ENCODE measurements around the gene PSORS1C1. TPM values are rescaled to one million over a fixed set of nuclear protein-coding genes. Genes with fewer than 3 reads are reported as not detected.

PSORS1C1 gene
- total RNA-seq, 2 experiments from 2014 or later, result not detected

DNA sequence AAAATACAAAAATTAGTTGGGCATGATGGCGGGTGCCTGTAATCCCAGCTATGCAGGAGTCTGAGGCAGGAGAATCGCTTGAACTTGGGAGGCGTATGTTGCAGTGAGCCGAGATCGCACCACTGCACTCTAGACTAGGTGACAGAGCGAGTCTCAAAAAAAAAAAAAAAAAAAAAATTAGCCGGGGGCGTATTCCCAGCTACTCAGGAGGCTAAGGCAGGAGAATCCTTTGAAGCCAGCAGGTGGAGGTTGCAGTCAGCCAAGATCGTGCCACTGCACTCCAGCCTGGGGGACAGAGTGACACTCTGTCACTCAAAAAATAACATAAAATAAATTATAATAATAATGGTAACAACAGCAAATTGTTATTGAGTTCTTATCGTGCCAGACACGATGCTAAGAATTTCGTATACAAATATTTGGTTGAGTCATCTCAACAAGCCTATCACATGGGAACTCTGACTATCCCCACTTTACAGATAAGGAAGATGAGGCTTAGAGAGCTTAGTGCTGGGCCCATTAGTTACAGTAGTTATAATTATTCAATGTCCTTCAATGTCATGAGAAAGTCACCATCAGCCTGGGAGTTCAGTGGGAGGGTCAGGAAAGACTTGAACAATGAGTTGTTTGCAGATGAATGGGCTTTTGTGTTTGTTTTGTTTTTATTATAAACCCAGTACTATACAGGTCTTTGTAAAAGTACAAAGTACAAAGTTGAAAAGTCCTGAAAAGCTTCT lies 21.7 kb upstream of the PSORS1C1 start:
- ChIA-PET POLR2A (interaction anchor here (0.6 to 1.7 kb wide), 2 partner anchors 186 to 365 kb away, joined by 3 to 5 read pairs; no protein-coding TSS in a partner anchor), CTCF (ENCODE audit: unreplicated experiment) (no interaction called here)
- H3K4me1 ChIP-seq (ENCODE audit: insufficient read depth, low read length, poor library complexity, severe bottlenecking), result peaks cover 12% of the 10 kb centered on the region
- intact Hi-C loops (cut with micrococcal nuclease; ENCODE audit: unreplicated experiment), result no loop called here
- no peaks in the 10 kb centered on the region for H3K9me2 ChIP-seq (ENCODE audit: insufficient read depth, low read length)
- H3K4me3 ChIP-seq (ENCODE audit: low read depth, low read length, poor library complexity, severe bottlenecking), result no peak overlapping the region
- no peak overlapping the region for H3K4me2 ChIP-seq (ENCODE audit: low read length)
- H4K20me1 ChIP-seq (ENCODE audit: insufficient read depth, low read length), result no peaks in the 10 kb centered on the region
- no peak overlapping the region for H3K27ac ChIP-seq (ENCODE audit: low read depth, low read length, poor library complexity, severe bottlenecking)
- H2AFZ ChIP-seq (ENCODE audit: low read length), result no peak overlapping the region
- DNase-seq (ENCODE audit: low spot score), result no peak
- TF ChIP-seq EZH2phosphoT487 (IDR thresholded peaks at IDR 0.05; ENCODE audit: borderline replicate concordance, low read depth, low read length), result no peak
- TF ChIP-seq, protein P1, sequence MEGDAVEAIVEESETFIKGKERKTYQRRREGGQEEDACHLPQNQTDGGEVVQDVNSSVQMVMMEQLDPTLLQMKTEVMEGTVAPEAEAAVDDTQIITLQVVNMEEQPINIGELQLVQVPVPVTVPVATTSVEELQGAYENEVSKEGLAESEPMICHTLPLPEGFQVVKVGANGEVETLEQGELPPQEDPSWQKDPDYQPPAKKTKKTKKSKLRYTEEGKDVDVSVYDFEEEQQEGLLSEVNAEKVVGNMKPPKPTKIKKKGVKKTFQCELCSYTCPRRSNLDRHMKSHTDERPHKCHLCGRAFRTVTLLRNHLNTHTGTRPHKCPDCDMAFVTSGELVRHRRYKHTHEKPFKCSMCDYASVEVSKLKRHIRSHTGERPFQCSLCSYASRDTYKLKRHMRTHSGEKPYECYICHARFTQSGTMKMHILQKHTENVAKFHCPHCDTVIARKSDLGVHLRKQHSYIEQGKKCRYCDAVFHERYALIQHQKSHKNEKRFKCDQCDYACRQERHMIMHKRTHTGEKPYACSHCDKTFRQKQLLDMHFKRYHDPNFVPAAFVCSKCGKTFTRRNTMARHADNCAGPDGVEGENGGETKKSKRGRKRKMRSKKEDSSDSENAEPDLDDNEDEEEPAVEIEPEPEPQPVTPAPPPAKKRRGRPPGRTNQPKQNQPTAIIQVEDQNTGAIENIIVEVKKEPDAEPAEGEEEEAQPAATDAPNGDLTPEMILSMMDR (conservative IDR thresholded peaks at IDR 0.05; ENCODE audit: low read length), result no peak
- no TSS peak for BruUV-seq (replicated peaks)
- no peaks in the 10 kb centered on the region for H3K79me2 ChIP-seq (ENCODE audit: insufficient read depth, low read depth, low read length)
- H3K9me3 ChIP-seq (ENCODE audit: low read length), result no peaks in the 10 kb centered on the region
- no peaks in the 10 kb centered on the region for H3K36me3 ChIP-seq (ENCODE audit: insufficient read depth, low read length)

DNA sequence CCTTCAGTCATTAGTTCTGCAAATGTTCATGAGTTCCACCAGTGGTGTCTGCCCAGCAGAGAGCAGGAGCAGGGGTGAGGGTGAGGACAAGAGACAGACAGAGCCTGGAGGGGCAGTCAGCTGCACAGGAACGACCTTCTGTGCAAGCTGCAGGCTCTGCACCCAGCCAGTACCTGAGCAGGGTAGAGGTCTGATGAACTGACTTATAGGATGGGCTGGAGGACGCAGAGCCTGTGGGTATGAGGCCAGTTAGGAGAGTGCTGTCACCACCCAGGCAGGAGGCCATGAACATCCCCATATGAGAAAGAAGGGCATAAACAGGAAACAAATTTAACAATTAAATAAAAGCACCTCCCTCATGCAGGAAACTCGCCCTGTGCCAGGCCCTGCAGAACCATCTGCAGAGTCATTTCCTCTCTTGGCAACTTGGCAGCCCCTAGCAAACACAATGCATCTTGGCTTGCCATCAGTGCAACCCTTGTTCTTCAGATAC lies 20.2 kb upstream of the PSORS1C1 start:
- ChIA-PET CTCF (ENCODE audit: unreplicated experiment) (no interaction called here), POLR2A (interaction anchor here (1.7 kb wide), 1 partner anchor 188 kb away, joined by 5 read pairs; no protein-coding TSS in a partner anchor)
- H3K27ac ChIP-seq (ENCODE audit: low read depth, low read length, poor library complexity, severe bottlenecking), result no peak overlapping the region
- H3K79me2 ChIP-seq (ENCODE audit: insufficient read depth, low read depth, low read length), result no peaks in the 10 kb centered on the region
- peak overlapping the region; percentile 45 for H2AFZ ChIP-seq (ENCODE audit: low read length)
- no peaks in the 10 kb centered on the region for H3K9me3 ChIP-seq (ENCODE audit: low read length)
- intact Hi-C loops (cut with micrococcal nuclease; ENCODE audit: unreplicated experiment), result no loop called here
- H4K20me1 ChIP-seq (ENCODE audit: insufficient read depth, low read length), result no peaks in the 10 kb centered on the region
- TF ChIP-seq EZH2phosphoT487 (IDR thresholded peaks at IDR 0.05; ENCODE audit: borderline replicate concordance, low read depth, low read length), result no peak
- TF ChIP-seq, protein P1 (conservative IDR thresholded peaks at IDR 0.05; ENCODE audit: low read length), result no peak
- no peaks in the 10 kb centered on the region for H3K9me2 ChIP-seq (ENCODE audit: insufficient read depth, low read length)
- H3K4me3 ChIP-seq (ENCODE audit: low read depth, low read length, poor library complexity, severe bottlenecking), result no peak overlapping the region
- peaks cover 12% of the 10 kb centered on the region for H3K4me1 ChIP-seq (ENCODE audit: insufficient read depth, low read length, poor library complexity, severe bottlenecking)
- H3K36me3 ChIP-seq (ENCODE audit: insufficient read depth, low read length), result no peaks in the 10 kb centered on the region
- peak overlapping the region; percentile 8; the same call in 1 of the 2 replicates for H3K4me2 ChIP-seq (ENCODE audit: low read length)
- BruUV-seq (replicated peaks), result no TSS peak
- peak; percentile 48 for DNase-seq (ENCODE audit: low spot score)

DNA sequence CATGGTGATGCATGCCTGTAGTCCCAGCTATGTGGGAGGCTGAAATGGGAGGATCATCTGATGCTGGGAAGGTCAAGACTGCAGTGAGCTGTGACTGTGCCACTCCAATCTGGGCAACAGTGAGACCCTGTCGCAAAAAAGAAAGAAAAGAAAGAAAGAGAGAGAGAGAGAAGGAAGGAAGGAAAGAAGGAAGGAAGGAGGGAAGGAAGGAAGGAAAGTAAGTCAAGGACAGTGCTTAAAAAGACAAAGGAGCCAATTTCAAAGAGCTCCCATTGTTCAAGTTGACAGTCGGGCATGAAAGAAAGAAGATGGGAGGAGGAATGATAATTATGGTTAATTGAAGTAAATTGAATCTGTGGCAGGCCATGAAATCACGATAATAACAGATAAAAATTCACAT lies 18.4 kb upstream of the PSORS1C1 start:
- no peak overlapping the region for H3K4me3 ChIP-seq (ENCODE audit: low read depth, low read length, poor library complexity, severe bottlenecking)
- no peaks in the 10 kb centered on the region for H3K9me2 ChIP-seq (ENCODE audit: insufficient read depth, low read length)
- CTCF ChIA-PET (ENCODE audit: unreplicated experiment), result no interaction called here
- POLR2A ChIA-PET, result interaction anchor here (1.0 kb wide), 1 partner anchor 104 kb away, joined by 6 read pairs; no protein-coding TSS in a partner anchor
- no peaks in the 10 kb centered on the region for H3K9me3 ChIP-seq (ENCODE audit: low read length)
- no peak overlapping the region for H3K27ac ChIP-seq (ENCODE audit: low read depth, low read length, poor library complexity, severe bottlenecking)
- H2AFZ ChIP-seq (ENCODE audit: low read length), result no peak overlapping the region
- no TSS peak for BruUV-seq (replicated peaks)
- H3K36me3 ChIP-seq (ENCODE audit: insufficient read depth, low read length), result no peaks in the 10 kb centered on the region
- H3K4me1 ChIP-seq (ENCODE audit: insufficient read depth, low read length, poor library complexity, severe bottlenecking), result peaks cover 12% of the 10 kb centered on the region
- no peak for TF ChIP-seq EZH2phosphoT487 (IDR thresholded peaks at IDR 0.05; ENCODE audit: borderline replicate concordance, low read depth, low read length)
- TF ChIP-seq, protein P1 (conservative IDR thresholded peaks at IDR 0.05; ENCODE audit: low read length), result no peak
- no peaks in the 10 kb centered on the region for H4K20me1 ChIP-seq (ENCODE audit: insufficient read depth, low read length)
- DNase-seq (ENCODE audit: low spot score), result no peak
- no peaks in the 10 kb centered on the region for H3K79me2 ChIP-seq (ENCODE audit: insufficient read depth, low read depth, low read length)
- no peak overlapping the region for H3K4me2 ChIP-seq (ENCODE audit: low read length)
- intact Hi-C loops (cut with micrococcal nuclease; ENCODE audit: unreplicated experiment), result no loop called here

Measured in OCI-LY7 (cell line).